Neural cell (in vitro differentiated cells): ENCODE results near the gene FGF21. TPM values are rescaled to one million over a fixed set of nuclear protein-coding genes. Genes with fewer than 3 reads are reported as not detected.

Experiments used
- H2AFZ ChIP-seq: fragments of 200-600, 300-800 bp; sonication (generic), shearing (Covaris generic); 2 replicates; pipeline ENCODE4 v1.6.0; 2014; ENCODE audit warnings: low read depth, mild to moderate bottlenecking, antibody characterized with exemption, low read length, moderate library complexity
- H3F3A ChIP-seq: fragments of 200-600 bp; shearing (Covaris generic); 2 replicates; pipeline ENCODE4 v1.6.1; 2016; ENCODE audit warnings: mild to moderate bottlenecking, moderate library complexity, mixed read lengths, antibody characterized with exemption, low read length; ENCODE audit not compliant: insufficient read depth, poor library complexity, severe bottlenecking
- H3K27ac ChIP-seq: fragments of 200-600, 300-800 bp; sonication (generic), shearing (Covaris generic); 2 replicates; pipeline ENCODE4 v1.5.1; 2014; ENCODE audit warnings: mild to moderate bottlenecking, low read length, moderate library complexity
- H3K27me3 ChIP-seq: fragments of 300-800, 200-600 bp; sonication (generic), shearing (Covaris generic); 2 replicates; pipeline ENCODE4 v1.6.0; 2014; ENCODE audit warnings: mild to moderate bottlenecking, low read depth, low read length, moderate library complexity; ENCODE audit not compliant: insufficient read depth
- H3K36me3 ChIP-seq: fragments of 300-800, 200-600 bp; sonication (generic), shearing (Covaris generic); 2 replicates; pipeline ENCODE4 v1.5.1; 2014; ENCODE audit warnings: mild to moderate bottlenecking, antibody characterized with exemption, low read length, moderate library complexity; ENCODE audit not compliant: insufficient read depth
- H3K4me2 ChIP-seq: fragments of 300-800, 200-600 bp; sonication (generic), shearing (Covaris generic); 2 replicates; pipeline ENCODE4 v1.6.0; 2014; ENCODE audit warnings: mild to moderate bottlenecking, low read length
- H3K4me3 ChIP-seq: fragments of 300-800, 200-600 bp; sonication (generic), shearing (Covaris generic); 2 replicates; pipeline ENCODE4 v1.5.1; 2014; ENCODE audit warnings: mild to moderate bottlenecking, low read length, moderate library complexity
- H3K79me2 ChIP-seq: fragments of 200-600 bp; shearing (Covaris generic); replicated peaks from 2 replicates; pipeline ENCODE4 v1.6.0; 2014; ENCODE audit warnings: mild to moderate bottlenecking, low read length, moderate library complexity; ENCODE audit not compliant: insufficient read depth
- H3K9ac ChIP-seq: fragments of 300-800, 200-600 bp; sonication (generic), shearing (Covaris generic); 2 replicates; pipeline ENCODE4 v1.6.1; 2016; ENCODE audit warnings: mild to moderate bottlenecking, low read length, mixed read lengths
- H3K9me2 ChIP-seq: fragments of 200-600 bp; shearing (Covaris generic); 2 replicates; pipeline ENCODE4 v1.6.1; 2016; ENCODE audit warnings: mild to moderate bottlenecking, low read length, mixed read lengths; ENCODE audit not compliant: insufficient read depth
- H3K9me3 ChIP-seq: fragments of 200-600, 300-800 bp; sonication (generic), shearing (Covaris generic); 2 replicates; pipeline ENCODE4 v1.6.1; 2016; ENCODE audit warnings: mild to moderate bottlenecking, mixed run types, low read length, moderate library complexity, mixed read lengths
- H4K20me1 ChIP-seq: fragments of 200-600 bp; shearing (Covaris generic); 2 replicates; pipeline ENCODE4 v1.6.1; 2016; ENCODE audit warnings: mild to moderate bottlenecking, mixed run types; ENCODE audit not compliant: insufficient read depth
- EP300 ChIP-seq: fragments of 450-650 bp; conservative IDR thresholded peaks from 2 replicates; pipeline ENCODE4 v1.6.1; 2014; ENCODE audit warnings: antibody characterized with exemption, mild to moderate bottlenecking, moderate library complexity; ENCODE audit not compliant: poor library complexity, severe bottlenecking
- EZH2 ChIP-seq: fragments of 200-600, 300-800 bp; shearing (Covaris generic), sonication (generic); IDR thresholded peaks from 2 replicates; pipeline ENCODE4 v1.6.1; 2014; ENCODE audit warnings: antibody characterized with exemption, low read length, borderline replicate concordance, mild to moderate bottlenecking; ENCODE audit not compliant: insufficient read depth, poor library complexity, severe bottlenecking
- MXI1 ChIP-seq: fragments of 450-650 bp; conservative IDR thresholded peaks from 2 replicates; pipeline ENCODE4 v1.6.1; 2014; ENCODE audit warnings: antibody characterized with exemption, mild to moderate bottlenecking; ENCODE audit not compliant: poor library complexity, severe bottlenecking
- POLR2AphosphoS5 ChIP-seq: IDR thresholded peaks from 2 replicates; pipeline ENCODE4 v1.6.1; 2012
- RAD21 ChIP-seq: fragments of 450-650 bp; conservative IDR thresholded peaks from 2 replicates; pipeline ENCODE4 v1.6.1; 2014; ENCODE audit warnings: antibody characterized with exemption, mild to moderate bottlenecking, moderate library complexity
- SMC3 ChIP-seq: fragments of 450-650 bp; conservative IDR thresholded peaks from 2 replicates; pipeline ENCODE4 v1.6.1; 2014; ENCODE audit warnings: antibody characterized with exemption, mild to moderate bottlenecking, moderate library complexity; ENCODE audit not compliant: poor library complexity
- TAF1 ChIP-seq: IDR thresholded peaks from 2 replicates; pipeline ENCODE4 v1.6.1; 2012; ENCODE audit warnings: low read depth
- polyA plus RNA-seq: library from polyadenylated mRNA; depleted of rRNA; stranded (reverse); fragments of >200 nt; gene quantifications from 2 replicates; pipeline ENCODE4 v1.2.3, GENCODE V29; 2014
- TF ChIP-seq, protein P1 (sequence below): IDR thresholded peaks from 2 replicates; pipeline ENCODE4 v1.6.1; 2012; ENCODE audit warnings: borderline replicate concordance
- TF ChIP-seq, protein P2 (sequence below): fragments of 450-650 bp; IDR thresholded peaks from 2 replicates; pipeline ENCODE4 v1.5.1; 2014; ENCODE audit warnings: antibody characterized with exemption, mild to moderate bottlenecking, moderate library complexity; ENCODE audit not compliant: poor library complexity, severe bottlenecking

The FGF21 gene
- polyA plus RNA-seq, 1 donor from 2014 or later: not detected

DNA sequence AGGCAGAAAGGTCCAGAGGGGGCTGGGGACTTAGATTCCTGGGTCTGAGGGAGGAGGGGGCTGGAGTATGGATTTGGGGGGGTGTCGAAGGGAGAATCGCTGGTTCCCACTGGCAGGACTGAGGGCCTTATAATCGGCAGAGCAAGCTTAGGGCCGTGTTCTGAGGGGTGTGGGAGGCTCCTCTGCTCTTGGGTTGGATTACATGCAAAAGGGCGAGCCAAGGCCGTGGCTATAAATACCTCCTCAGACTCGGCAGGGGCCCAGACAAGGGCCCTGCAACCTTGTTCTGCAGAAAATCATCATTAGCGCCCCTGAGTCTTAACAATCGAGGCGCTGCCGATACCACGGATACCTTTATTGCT lies 35.1 kb upstream of the FGF21 start:
- Histone ChIP-seq H3K9ac (no peak overlapping the region), H2AFZ (no peak overlapping the region), H3K9me2 (no peaks in the 10 kb centered on the region), H3K79me2 (no peaks in the 10 kb centered on the region), H3K27me3 (no peaks in the 10 kb centered on the region), H3K4me2 (no peak overlapping the region), H4K20me1 (no peaks in the 10 kb centered on the region), H3K4me3 (peak overlapping the region; percentile 70), H3F3A (no peaks in the 10 kb centered on the region), H3K36me3 (no peaks in the 10 kb centered on the region), H3K9me3 (no peaks in the 10 kb centered on the region), H3K27ac (no peak overlapping the region)
- TF ChIP-seq TAF1: no peak
- TF ChIP-seq, protein P1, sequence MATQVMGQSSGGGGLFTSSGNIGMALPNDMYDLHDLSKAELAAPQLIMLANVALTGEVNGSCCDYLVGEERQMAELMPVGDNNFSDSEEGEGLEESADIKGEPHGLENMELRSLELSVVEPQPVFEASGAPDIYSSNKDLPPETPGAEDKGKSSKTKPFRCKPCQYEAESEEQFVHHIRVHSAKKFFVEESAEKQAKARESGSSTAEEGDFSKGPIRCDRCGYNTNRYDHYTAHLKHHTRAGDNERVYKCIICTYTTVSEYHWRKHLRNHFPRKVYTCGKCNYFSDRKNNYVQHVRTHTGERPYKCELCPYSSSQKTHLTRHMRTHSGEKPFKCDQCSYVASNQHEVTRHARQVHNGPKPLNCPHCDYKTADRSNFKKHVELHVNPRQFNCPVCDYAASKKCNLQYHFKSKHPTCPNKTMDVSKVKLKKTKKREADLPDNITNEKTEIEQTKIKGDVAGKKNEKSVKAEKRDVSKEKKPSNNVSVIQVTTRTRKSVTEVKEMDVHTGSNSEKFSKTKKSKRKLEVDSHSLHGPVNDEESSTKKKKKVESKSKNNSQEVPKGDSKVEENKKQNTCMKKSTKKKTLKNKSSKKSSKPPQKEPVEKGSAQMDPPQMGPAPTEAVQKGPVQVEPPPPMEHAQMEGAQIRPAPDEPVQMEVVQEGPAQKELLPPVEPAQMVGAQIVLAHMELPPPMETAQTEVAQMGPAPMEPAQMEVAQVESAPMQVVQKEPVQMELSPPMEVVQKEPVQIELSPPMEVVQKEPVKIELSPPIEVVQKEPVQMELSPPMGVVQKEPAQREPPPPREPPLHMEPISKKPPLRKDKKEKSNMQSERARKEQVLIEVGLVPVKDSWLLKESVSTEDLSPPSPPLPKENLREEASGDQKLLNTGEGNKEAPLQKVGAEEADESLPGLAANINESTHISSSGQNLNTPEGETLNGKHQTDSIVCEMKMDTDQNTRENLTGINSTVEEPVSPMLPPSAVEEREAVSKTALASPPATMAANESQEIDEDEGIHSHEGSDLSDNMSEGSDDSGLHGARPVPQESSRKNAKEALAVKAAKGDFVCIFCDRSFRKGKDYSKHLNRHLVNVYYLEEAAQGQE: no peak
- no peak for TF ChIP-seq EZH2
- no peak for TF ChIP-seq SMC3
- no peak for TF ChIP-seq POLR2AphosphoS5
- TF ChIP-seq, protein P2, sequence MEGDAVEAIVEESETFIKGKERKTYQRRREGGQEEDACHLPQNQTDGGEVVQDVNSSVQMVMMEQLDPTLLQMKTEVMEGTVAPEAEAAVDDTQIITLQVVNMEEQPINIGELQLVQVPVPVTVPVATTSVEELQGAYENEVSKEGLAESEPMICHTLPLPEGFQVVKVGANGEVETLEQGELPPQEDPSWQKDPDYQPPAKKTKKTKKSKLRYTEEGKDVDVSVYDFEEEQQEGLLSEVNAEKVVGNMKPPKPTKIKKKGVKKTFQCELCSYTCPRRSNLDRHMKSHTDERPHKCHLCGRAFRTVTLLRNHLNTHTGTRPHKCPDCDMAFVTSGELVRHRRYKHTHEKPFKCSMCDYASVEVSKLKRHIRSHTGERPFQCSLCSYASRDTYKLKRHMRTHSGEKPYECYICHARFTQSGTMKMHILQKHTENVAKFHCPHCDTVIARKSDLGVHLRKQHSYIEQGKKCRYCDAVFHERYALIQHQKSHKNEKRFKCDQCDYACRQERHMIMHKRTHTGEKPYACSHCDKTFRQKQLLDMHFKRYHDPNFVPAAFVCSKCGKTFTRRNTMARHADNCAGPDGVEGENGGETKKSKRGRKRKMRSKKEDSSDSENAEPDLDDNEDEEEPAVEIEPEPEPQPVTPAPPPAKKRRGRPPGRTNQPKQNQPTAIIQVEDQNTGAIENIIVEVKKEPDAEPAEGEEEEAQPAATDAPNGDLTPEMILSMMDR: no peak
- no peak for TF ChIP-seq RAD21
- no peak for TF ChIP-seq MXI1
- no peak for TF ChIP-seq EP300

DNA sequence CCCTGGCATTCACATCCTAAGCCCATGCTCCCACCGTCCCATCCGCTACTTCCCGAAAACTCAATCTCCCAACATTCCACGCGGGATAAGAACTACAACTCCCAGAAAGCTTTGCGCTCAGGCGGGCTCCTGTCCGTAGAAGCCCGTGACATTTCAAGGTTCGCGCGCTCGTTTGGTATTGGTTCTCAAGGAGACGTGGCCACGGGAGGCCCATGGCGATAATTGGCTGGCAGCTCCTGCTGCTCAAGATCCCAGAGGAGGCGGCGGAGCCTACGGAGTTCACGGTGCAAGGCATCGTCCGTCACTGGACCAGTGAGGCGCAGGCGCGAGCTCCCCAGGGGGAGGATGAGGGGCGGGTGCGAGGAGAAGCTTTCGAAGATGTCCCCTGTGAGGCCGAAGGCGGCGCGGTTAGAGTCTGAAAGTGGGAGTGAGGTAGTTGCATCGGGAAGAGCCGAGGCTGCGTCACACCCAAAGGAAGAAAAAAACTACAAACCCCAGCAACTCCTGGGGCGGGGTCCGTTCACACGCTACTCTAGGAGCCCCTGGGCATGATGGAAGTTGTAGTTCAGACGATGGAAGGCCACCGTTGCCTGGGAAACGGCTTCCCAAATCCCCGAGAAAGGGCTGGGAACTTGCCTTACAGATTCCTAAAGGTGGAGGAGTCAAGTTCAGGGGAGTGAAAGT lies 34.6 kb upstream of the FGF21 start:
- H3K27me3 ChIP-seq: no peaks in the 10 kb centered on the region
- H3K9me2 ChIP-seq: no peaks in the 10 kb centered on the region
- TF ChIP-seq EZH2 (no peak), POLR2AphosphoS5 (peak; percentile 35), TAF1 (no peak), MXI1 (peak; percentile 96), EP300 (peak; percentile 51)
- TF ChIP-seq, protein P1: no peak
- TF ChIP-seq, protein P2: peak; percentile 42
- H3K79me2 ChIP-seq: no peaks in the 10 kb centered on the region
- H3K4me2 ChIP-seq: no peak overlapping the region
- no peaks in the 10 kb centered on the region for H3F3A ChIP-seq
- H3K9ac ChIP-seq: peak overlapping the region; percentile 67
- H3K36me3 ChIP-seq: no peaks in the 10 kb centered on the region
- no peaks in the 10 kb centered on the region for H4K20me1 ChIP-seq
- H3K4me3 ChIP-seq: peak overlapping the region; percentile 70
- H2AFZ ChIP-seq: peak overlapping the region; percentile 71
- H3K9me3 ChIP-seq: no peaks in the 10 kb centered on the region
- H3K27ac ChIP-seq: peak overlapping the region; percentile 61
